GM13976 (cell line): Measurements from ENCODE around the gene CREB3.

Experiments used
- DNase-seq: peaks from one replicate; pipeline ENCODE4 v3.0.0; 2012; ENCODE audit warnings: low spot score
- in situ Hi-C: fragments of 300-500 bp; cut with MboI; formaldehyde crosslinking; loops from one replicate; pipeline ENCODE4 v1.12.0; 2022; ENCODE audit warnings: low sequenced_read_pairs, mixed read lengths, inconsistent platforms; ENCODE audit not compliant: unreplicated experiment
- TF ChIP-seq, protein P1 (sequence below): IDR thresholded peaks from 2 replicates; pipeline ENCODE4 v1.5.1; 2012; ENCODE audit warnings: borderline replicate concordance, mild to moderate bottlenecking; ENCODE audit not compliant: insufficient read depth; ENCODE audit errors: extremely low read depth, missing control alignments, control extremely low read depth

The CREB3 gene

DNA sequence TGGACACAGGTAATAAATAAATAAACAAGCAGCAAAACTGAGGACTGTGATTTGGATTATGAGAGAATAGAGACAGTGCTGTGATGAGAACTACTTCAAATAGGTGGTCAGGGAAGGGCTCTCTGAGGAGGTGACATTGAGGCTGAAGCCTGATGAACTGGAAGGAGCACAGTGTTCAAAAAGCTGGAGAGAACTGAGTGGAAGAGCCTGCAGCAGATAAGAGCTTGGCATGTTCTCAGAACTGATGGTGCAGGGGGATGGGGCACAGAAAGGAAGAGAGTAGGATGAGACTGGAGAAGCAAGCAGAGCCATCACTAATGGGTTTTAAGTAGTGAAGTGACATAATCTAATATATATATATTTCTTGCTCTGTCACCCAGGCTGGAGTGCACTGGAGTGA is 31.5 kb upstream of the CREB3 start:
- TF ChIP-seq, protein P1, sequence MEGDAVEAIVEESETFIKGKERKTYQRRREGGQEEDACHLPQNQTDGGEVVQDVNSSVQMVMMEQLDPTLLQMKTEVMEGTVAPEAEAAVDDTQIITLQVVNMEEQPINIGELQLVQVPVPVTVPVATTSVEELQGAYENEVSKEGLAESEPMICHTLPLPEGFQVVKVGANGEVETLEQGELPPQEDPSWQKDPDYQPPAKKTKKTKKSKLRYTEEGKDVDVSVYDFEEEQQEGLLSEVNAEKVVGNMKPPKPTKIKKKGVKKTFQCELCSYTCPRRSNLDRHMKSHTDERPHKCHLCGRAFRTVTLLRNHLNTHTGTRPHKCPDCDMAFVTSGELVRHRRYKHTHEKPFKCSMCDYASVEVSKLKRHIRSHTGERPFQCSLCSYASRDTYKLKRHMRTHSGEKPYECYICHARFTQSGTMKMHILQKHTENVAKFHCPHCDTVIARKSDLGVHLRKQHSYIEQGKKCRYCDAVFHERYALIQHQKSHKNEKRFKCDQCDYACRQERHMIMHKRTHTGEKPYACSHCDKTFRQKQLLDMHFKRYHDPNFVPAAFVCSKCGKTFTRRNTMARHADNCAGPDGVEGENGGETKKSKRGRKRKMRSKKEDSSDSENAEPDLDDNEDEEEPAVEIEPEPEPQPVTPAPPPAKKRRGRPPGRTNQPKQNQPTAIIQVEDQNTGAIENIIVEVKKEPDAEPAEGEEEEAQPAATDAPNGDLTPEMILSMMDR, result no peak
- in situ Hi-C loops, result no loop called here
- no peak for DNase-seq

DNA sequence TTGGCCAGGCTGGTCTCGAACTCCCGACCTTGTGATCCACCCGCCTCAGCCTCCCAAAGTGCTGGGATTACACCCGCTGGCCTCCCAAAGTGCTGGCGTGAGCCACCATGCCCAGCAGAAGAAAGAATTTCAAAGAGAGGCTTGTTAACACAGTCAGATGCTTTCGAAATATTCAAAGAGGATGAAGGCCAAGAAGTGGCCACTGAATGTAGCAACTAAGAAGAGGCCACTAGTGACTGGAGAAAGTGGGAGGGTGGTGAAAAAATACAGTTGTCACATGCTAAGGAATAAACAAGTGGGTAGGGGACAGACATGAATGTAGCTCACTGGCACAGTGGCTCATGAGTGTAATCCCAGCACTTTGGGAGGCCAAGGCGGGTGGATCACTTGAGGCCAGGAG is 29.8 kb upstream of the CREB3 start:
- in situ Hi-C loops, result no loop called here
- no peak for DNase-seq
- TF ChIP-seq, protein P1, result no peak

DNA sequence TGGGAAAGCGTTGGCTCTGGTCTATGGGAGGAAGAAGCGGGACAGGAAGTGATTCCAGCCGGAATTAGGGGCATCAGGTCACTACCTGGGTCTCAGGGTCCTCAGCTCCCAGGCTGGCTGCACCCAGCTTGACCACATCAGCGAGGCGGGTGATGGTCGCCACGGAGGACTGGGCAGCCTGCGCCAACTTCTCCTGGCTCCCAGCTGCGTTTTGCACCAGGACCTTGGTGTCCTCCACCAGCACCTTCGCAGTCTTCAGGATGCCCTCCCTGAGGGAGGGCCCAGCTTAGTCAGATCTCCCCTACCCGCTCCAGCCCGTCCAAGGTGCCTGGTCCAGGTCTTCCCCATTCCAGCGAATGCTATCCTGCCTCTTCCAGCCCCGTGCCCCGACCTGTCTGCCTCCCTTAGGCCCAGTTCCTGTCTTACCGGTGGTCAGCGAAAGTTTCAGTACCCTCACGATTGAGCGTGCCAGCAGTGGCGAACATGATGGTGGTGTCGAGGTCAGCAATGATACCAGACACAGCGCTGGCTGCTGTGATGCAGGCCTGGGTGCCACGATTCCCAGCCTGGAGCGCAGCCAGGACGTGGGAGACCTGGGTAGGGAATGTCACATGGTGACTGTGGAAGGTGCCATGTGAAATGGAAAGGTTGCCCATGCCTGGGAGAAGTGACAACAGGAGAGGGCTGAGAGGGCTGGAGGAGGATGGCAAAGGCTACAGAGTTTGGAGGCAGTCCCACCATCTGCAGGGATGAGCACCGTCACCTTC is 28.4 kb upstream of the CREB3 start:
- TF ChIP-seq, protein P1, result no peak
- in situ Hi-C loops, result no loop called here
- no peak for DNase-seq

DNA sequence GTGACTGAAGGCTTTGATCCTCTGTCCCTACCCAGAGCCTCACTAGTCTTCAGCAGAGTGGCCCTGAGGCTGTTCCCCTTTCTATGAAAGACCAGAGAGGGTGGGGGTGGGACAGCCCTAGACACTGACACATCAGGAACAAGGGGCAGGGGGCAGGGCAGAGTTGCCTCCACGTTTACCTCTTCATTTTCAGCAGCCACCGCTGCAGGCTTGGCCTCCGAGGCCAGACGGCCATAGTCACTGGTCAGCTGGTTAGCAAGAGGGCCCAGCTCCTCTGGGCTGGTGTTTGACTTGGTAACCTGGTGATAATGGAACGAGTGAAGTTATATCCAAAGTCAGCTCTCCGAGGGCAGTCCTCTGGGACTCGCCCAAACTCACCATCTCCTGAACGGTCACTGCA is 27.1 kb upstream of the CREB3 start:
- DNase-seq, result no peak
- in situ Hi-C loops, result no loop called here
- TF ChIP-seq, protein P1, result no peak

- in situ Hi-C loops, result no loop called here
- TF ChIP-seq, protein P1, result no peak
- DNase-seq, result no peak
Measured at GRCh38 chr9:35705836-35706430, 26.5 kb upstream of the CREB3 start.

- no peak for DNase-seq
- TF ChIP-seq, protein P1, result no peak
- in situ Hi-C loops, result no loop called here
Measured at GRCh38 chr9:35706951-35707350, 25.5 kb upstream of the CREB3 start.

DNA sequence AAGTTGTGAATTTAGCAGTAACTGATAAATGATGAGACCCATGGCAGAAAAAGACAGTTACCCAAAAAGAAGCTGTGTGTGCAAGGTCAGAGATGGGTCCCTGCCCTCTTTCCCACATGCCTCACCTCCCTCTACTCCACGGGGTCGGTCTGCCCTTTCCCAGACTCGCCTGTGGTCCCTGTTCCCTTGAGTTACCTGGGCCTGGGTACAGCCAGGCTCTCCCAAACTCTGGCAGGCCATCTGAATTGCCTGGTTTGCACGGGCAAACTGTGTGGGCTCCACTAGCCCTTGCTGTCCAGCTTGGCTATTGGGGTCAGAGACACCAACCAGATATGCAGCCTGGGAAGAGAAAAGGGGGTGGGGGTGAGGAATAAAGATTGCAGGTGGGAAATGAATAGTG is 24.3 kb upstream of the CREB3 start:
- DNase-seq, result no peak
- in situ Hi-C loops, result no loop called here
- TF ChIP-seq, protein P1, result no peak
